Sigmoid colon (tissue), 7 donors: ENCODE results near the gene SAMD4A. TPM values are rescaled to one million over a fixed set of nuclear protein-coding genes. Genes with fewer than 3 reads are reported as not detected.
A peak's percentile ranks its signal among the peaks of the same experiment; 100 is the strongest.

Experiments used
- DNase-seq: peaks from one replicate; pipeline ENCODE4 v3.0.0-alpha.2; 2019
- H3K27ac ChIP-seq, 4 donors: fragments of 200-600 bp; sonication (generic); one replicate each; pipeline ENCODE4 v1.5.1; 2016 to 2019; ENCODE audit warnings: mild to moderate bottlenecking in 1 of 4
- H3K27me3 ChIP-seq, 3 donors: fragments of 200-600 bp; sonication (generic); one replicate each; pipeline ENCODE4 v1.5.1; 2019; ENCODE audit warnings: mild to moderate bottlenecking in 1 of 3
- H3K36me3 ChIP-seq, 4 donors: fragments of 200-600 bp; sonication (generic); one replicate each; pipeline ENCODE4 v1.5.1; 2016 to 2019
- H3K4me1 ChIP-seq, 4 donors: fragments of 200-600 bp; sonication (generic); one replicate each; pipeline ENCODE4 v1.5.1; 2017 to 2019
- H3K4me3 ChIP-seq, 4 donors: fragments of 200-600 bp; sonication (generic); one replicate each; pipeline ENCODE4 v1.5.1; 2017 to 2019; ENCODE audit warnings: mild to moderate bottlenecking in 2 of 4, moderate library complexity in 1 of 4
- H3K9me3 ChIP-seq, 4 donors: fragments of 200-600 bp in 3 of 4; sonication (generic) in 3 of 4; one replicate each; pipeline versions ENCODE4 v1.5.1 to v1.6.1; 2013 to 2019
- EP300 ChIP-seq, 4 donors: sonication (generic); formaldehyde crosslinking; IDR thresholded peaks; one replicate each; pipeline ENCODE4 v1.6.1; 2017; ENCODE audit warnings: antibody characterized with exemption in 4 of 4
- POLR2A ChIP-seq, 2 donors: fragments of 450-650 bp; IDR thresholded peaks; one replicate each; pipeline ENCODE4 v1.6.1; 2016; ENCODE audit warnings: antibody characterized with exemption in 2 of 2, mild to moderate bottlenecking in 2 of 2, moderate library complexity in 2 of 2
- POLR2AphosphoS5 ChIP-seq, 4 donors: sonication (generic); formaldehyde crosslinking; IDR thresholded peaks; one replicate each; pipeline ENCODE4 v1.6.1; 2017; ENCODE audit warnings: antibody characterized with exemption in 4 of 4
- WGBS, 2 donors: extraction: QIAGEN DNeasy Blood & Tissue Kit; methylation state at CpG; one replicate each; pipeline ENCODE4 v1.1.7; 2013; 5-methylcytosine and 5-hydroxymethylcytosine counted together
- intact Hi-C: fragments of 100-400 bp; cut with DNase I; formaldehyde crosslinking; loops from one replicate; pipeline ENCODE4 v1.15.1; 2023
- polyA plus RNA-seq, 3 donors: library from polyadenylated mRNA; stranded (reverse); fragments of 200-250 nt; gene quantifications; one replicate each; pipeline ENCODE4 v1.2.3, GENCODE V29; 2013
- total RNA-seq, 4 donors: library from RNA; depleted of rRNA; stranded (reverse); fragments of >200 nt; gene quantifications; one replicate each; pipeline ENCODE4 v1.1.0, GENCODE V29; 2016
- TF ChIP-seq, protein P1 (sequence below), 4 experiments: fragments of 450-650 bp in 3 of 4; fragments of 200-600 bp in 1 of 4; IDR thresholded peaks; one replicate each; pipeline ENCODE4 v1.5.1; 2016 to 2019; ENCODE audit warnings: antibody characterized with exemption in 4 of 4, mild to moderate bottlenecking in 3 of 4, moderate library complexity in 2 of 4
- donor health status: healthy with polysubstance abuse.
- donor health status: Bipolar disorder and iron deficiency.
- donor health status: healthy.

The SAMD4A gene
- total and polyA plus RNA-seq, 7 donors: 4.2 to 135 (median 79.8) TPM

GRCh38 chr14:54737132-54737711, 170.3 kb downstream of the SAMD4A start:
- Histone ChIP-seq H3K9me3 (no peaks in the 10 kb centered on the region), H3K4me3 (no peak overlapping the region), H3K36me3 (no peaks in the 10 kb centered on the region), H3K27me3 (no peaks in the 10 kb centered on the region), H3K27ac (peak overlapping the region in 2 of 4 donors; percentile 3 to 24), H3K4me1 (peaks cover 0 to 45% (median 38%) of the 10 kb centered on the region in 4 donors)
- intact Hi-C loops: no loop called here
- TF ChIP-seq POLR2A (IDR thresholded peaks at IDR 0.05) (no peak), POLR2AphosphoS5 (IDR thresholded peaks at IDR 0.05) (no peak), EP300 (IDR thresholded peaks at IDR 0.05) (no peak)
- TF ChIP-seq, protein P1, sequence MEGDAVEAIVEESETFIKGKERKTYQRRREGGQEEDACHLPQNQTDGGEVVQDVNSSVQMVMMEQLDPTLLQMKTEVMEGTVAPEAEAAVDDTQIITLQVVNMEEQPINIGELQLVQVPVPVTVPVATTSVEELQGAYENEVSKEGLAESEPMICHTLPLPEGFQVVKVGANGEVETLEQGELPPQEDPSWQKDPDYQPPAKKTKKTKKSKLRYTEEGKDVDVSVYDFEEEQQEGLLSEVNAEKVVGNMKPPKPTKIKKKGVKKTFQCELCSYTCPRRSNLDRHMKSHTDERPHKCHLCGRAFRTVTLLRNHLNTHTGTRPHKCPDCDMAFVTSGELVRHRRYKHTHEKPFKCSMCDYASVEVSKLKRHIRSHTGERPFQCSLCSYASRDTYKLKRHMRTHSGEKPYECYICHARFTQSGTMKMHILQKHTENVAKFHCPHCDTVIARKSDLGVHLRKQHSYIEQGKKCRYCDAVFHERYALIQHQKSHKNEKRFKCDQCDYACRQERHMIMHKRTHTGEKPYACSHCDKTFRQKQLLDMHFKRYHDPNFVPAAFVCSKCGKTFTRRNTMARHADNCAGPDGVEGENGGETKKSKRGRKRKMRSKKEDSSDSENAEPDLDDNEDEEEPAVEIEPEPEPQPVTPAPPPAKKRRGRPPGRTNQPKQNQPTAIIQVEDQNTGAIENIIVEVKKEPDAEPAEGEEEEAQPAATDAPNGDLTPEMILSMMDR (IDR thresholded peaks at IDR 0.05): no peak
- DNase-seq: no peak
- WGBS, 2 donors: 81 to 86% methylated on average over 5 of the region's 5 CpGs

DNA sequence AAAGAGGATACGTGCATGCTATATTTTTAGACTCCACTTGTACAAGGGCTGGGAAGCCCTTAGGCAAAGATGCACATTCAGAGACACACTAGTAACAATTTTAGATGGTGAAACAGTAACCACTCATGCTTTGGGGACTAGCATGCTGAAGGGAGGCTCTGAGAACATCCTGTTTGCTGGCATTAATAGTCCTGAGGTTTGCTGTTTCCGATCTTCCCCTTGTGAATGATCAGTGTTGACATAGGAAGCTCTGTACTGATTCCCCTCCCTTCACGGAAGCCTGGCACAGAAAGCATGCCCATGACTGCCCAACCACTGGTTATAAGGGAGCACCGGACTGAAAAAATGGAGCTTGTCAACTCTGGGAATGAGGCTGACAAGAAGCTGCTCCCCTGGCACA, 171.1 kb downstream of the SAMD4A start:
- intact Hi-C loops: no loop called here
- peaks cover 0 to 43% (median 35%) of the 10 kb centered on the region in 4 donors for H3K4me1 ChIP-seq
- no peak for DNase-seq
- no peaks in the 10 kb centered on the region for H3K27me3 ChIP-seq
- no peaks in the 10 kb centered on the region for H3K36me3 ChIP-seq
- no peaks in the 10 kb centered on the region for H3K9me3 ChIP-seq
- no peak overlapping the region for H3K4me3 ChIP-seq
- 70 to 87% methylated on average over 4 of the region's 4 CpGs for WGBS, 2 donors
- H3K27ac ChIP-seq: peak overlapping the region in 2 of 4 donors; percentile 16 to 24
- TF ChIP-seq POLR2AphosphoS5 (IDR thresholded peaks at IDR 0.05) (no peak), EP300 (IDR thresholded peaks at IDR 0.05) (no peak), POLR2A (IDR thresholded peaks at IDR 0.05) (no peak)
- TF ChIP-seq, protein P1 (IDR thresholded peaks at IDR 0.05): no peak

DNA sequence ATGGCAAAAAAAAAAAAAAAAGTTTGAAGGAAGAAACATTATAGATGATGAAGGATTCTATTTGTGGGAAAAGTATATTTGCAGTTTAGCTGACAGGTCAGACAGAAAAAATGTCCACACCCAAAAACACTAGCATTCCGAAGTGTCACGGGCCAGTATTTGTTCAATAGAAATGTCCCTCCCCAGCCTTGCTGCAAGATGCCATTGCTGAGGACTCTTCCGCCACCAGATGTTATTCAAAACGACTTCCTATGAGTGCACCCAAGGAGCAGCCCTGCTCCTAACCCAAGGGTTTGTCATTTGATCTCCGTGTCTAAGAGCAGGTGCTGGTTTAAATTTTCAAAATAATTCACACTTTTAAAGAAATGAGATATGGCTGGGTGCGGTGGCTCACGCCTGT, 172.6 kb downstream of the SAMD4A start:
- TF ChIP-seq POLR2AphosphoS5 (IDR thresholded peaks at IDR 0.05) (no peak), POLR2A (IDR thresholded peaks at IDR 0.05) (no peak)
- H3K27ac ChIP-seq: no peak overlapping the region
- intact Hi-C loops: no loop called here
- H3K27me3 ChIP-seq: no peaks in the 10 kb centered on the region
- H3K4me3 ChIP-seq: no peak overlapping the region
- H3K4me1 ChIP-seq: peaks cover 0 to 34% (median 28%) of the 10 kb centered on the region in 4 donors
- WGBS, 2 donors: 94 to 95% methylated on average over 7 of the region's 7 CpGs
- no peaks in the 10 kb centered on the region for H3K36me3 ChIP-seq
- H3K9me3 ChIP-seq: no peaks in the 10 kb centered on the region
- no peak for DNase-seq

- WGBS, 2 donors: 79 to 93% methylated on average over 5 of the region's 5 CpGs
- Histone ChIP-seq H3K27me3 (no peaks in the 10 kb centered on the region), H3K4me1 (peaks cover 0 to 25% (median 12%) of the 10 kb centered on the region in 4 donors), H3K9me3 (no peaks in the 10 kb centered on the region), H3K4me3 (no peak overlapping the region), H3K36me3 (no peaks in the 10 kb centered on the region), H3K27ac (peak overlapping the region in 1 of 4 donors; percentile 12)
- no peak for DNase-seq
- no peak for TF ChIP-seq POLR2AphosphoS5 (IDR thresholded peaks at IDR 0.05)
- TF ChIP-seq, protein P1 (IDR thresholded peaks at IDR 0.05): no peak
- TF ChIP-seq EP300 (IDR thresholded peaks at IDR 0.05): no peak
- no peak for TF ChIP-seq POLR2A (IDR thresholded peaks at IDR 0.05)
- intact Hi-C loops: no loop called here
Observed at GRCh38 chr14:54742492-54743350, 175.8 kb downstream of the SAMD4A start.

GRCh38 chr14:54743382-54743781, 176.5 kb downstream of the SAMD4A start:
- peaks cover 0 to 18% (median 6%) of the 10 kb centered on the region in 4 donors for H3K4me1 ChIP-seq
- H3K4me3 ChIP-seq: no peak overlapping the region
- DNase-seq: no peak
- intact Hi-C loops: no loop called here
- TF ChIP-seq, protein P1 (IDR thresholded peaks at IDR 0.05): no peak
- no peak for TF ChIP-seq EP300 (IDR thresholded peaks at IDR 0.05)
- TF ChIP-seq POLR2A (IDR thresholded peaks at IDR 0.05): no peak
- no peak for TF ChIP-seq POLR2AphosphoS5 (IDR thresholded peaks at IDR 0.05)
- WGBS, 2 donors: 87 to 91% methylated on average over 5 of the region's 5 CpGs
- peak overlapping the region in 1 of 4 donors; percentile 12 for H3K27ac ChIP-seq
- H3K27me3 ChIP-seq: no peaks in the 10 kb centered on the region
- no peaks in the 10 kb centered on the region for H3K36me3 ChIP-seq
- no peaks in the 10 kb centered on the region for H3K9me3 ChIP-seq
